Measurements from ENCODE around the gene YIPF2.
"Not testable (repeated sequence)": the region's sequence is repeated elsewhere in the genome, so short reads cannot be mapped to it uniquely, and the experiment has no call there.

DNA sequence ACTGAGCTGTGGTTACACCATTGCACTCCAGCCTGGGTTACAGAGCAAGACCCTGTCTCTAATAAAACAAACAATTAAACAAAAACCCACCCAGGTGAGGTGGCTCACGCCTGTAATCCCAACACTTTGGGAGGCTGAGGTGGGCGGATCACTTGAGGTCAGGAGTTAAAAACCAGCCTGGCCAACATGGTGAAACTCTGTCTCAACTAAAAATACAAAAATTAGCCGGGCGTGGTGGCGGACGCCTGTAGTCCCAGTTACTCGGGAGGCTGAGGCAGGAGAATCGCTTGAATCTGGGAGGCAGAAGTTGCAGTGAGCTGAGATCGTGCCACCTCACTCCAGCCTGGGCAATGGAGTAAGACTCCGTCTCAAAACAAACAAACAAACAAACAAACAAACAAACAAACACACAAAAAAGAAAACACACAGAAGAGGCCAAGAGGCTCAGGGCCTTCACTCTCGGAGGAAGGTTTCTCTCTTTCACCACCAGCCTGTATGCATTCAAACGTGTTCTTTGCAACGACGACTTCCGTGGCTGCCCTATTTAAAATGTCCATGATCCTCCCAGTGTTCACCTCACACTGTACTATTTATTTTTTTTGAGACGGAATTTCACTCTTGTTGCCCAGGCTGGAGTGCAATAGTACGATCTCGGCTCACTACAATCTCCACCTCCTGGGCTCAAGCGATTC, 31.0 kb upstream of the YIPF2 start:
- TF ChIP-seq NFRKB (IDR thresholded peaks at IDR 0.05); FOXA1 (IDR thresholded peaks at IDR 0.05); CTBP1 (IDR thresholded peaks at IDR 0.05; ENCODE audit: borderline replicate concordance); SUZ12 (IDR thresholded peaks at IDR 0.05); FOXK2 (IDR thresholded peaks at IDR 0.05); SP1 (IDR thresholded peaks at IDR 0.05); L3MBTL2 (conservative IDR thresholded peaks at IDR 0.05); FOXM1 (IDR thresholded peaks at IDR 0.05; ENCODE audit: borderline replicate concordance); BHLHE40 (IDR thresholded peaks at IDR 0.05; ENCODE audit: borderline replicate concordance); ARNT (IDR thresholded peaks at IDR 0.05); TARDBP (IDR thresholded peaks at IDR 0.05); ZNF384 (IDR thresholded peaks at IDR 0.05); ELF4 (IDR thresholded peaks at IDR 0.05): not testable (repeated sequence)
